ENCODE results near the gene DHPS. TPM values are rescaled to one million over a fixed set of nuclear protein-coding genes. Genes with fewer than 3 reads are reported as not detected.

DHPS gene
- total and polyA plus RNA-seq, 2 of the 13 experiments (the other 11 are each of a cell fraction or from before 2014, with no cell fraction given), result 43.3 to 84.3 TPM

GRCh38 chr19:12669270-12670158 lies 12.2 kb downstream of the DHPS start (continued):
- TF ChIP-seq BCLAF1 (IDR thresholded peaks at IDR 0.05), result no peak
- no peak for TF ChIP-seq SMYD3 (CRISPR knock-in tag; IDR thresholded peaks at IDR 0.05)
- no peak for TF ChIP-seq ZNF34 (CRISPR knock-in tag; IDR thresholded peaks at IDR 0.05; ENCODE audit: borderline replicate concordance)
- TF ChIP-seq HCFC1 (IDR thresholded peaks at IDR 0.05; ENCODE audit: low read depth, low read length), result peak; percentile 66
- 0 out of 2 replicates have a peak, but pooled peaks have one; percentile 15 for TF ChIP-seq ZNF737 (CRISPR knock-in tag; IDR thresholded peaks at IDR 0.05; ENCODE audit: borderline replicate concordance)
- no peak for TF ChIP-seq ADNP (CRISPR knock-in tag; IDR thresholded peaks at IDR 0.05)
- TF ChIP-seq SRSF9 (IDR thresholded peaks at IDR 0.05; ENCODE audit: borderline replicate concordance, insufficient read depth, low read depth, low read length, poor library complexity, severe bottlenecking), result no peak
- TF ChIP-seq SAP130 (CRISPR knock-in tag; IDR thresholded peaks at IDR 0.05; ENCODE audit: low read depth), result peak; percentile 91
- peak; percentile 94 for TF ChIP-seq THAP11 (CRISPR knock-in tag; IDR thresholded peaks at IDR 0.05)
- TF ChIP-seq E2F2 (CRISPR knock-in tag; IDR thresholded peaks at IDR 0.05; ENCODE audit: borderline replicate concordance), result no peak
- TF ChIP-seq ZNF317 (CRISPR knock-in tag; IDR thresholded peaks at IDR 0.05), result no peak
- TF ChIP-seq ZNF552 (CRISPR knock-in tag; IDR thresholded peaks at IDR 0.05; ENCODE audit: borderline replicate concordance), result no peak
- TF ChIP-seq ZNF18 (CRISPR knock-in tag; IDR thresholded peaks at IDR 0.05; ENCODE audit: insufficient replicate concordance), result no peak
- TF ChIP-seq ZNF660 (CRISPR knock-in tag; IDR thresholded peaks at IDR 0.05; ENCODE audit: borderline replicate concordance, low read depth), result no peak
- TF ChIP-seq IRF9 (CRISPR knock-in tag; IDR thresholded peaks at IDR 0.05; ENCODE audit: borderline replicate concordance), result peak; percentile 38; the same call in 1 of the 2 replicates
- TF ChIP-seq FOSL1 (CRISPR knock-in tag; IDR thresholded peaks at IDR 0.05; ENCODE audit: borderline replicate concordance), result no peak
- TF ChIP-seq ZSCAN22 (CRISPR knock-in tag; IDR thresholded peaks at IDR 0.05), result no peak
- TF ChIP-seq ZNF674 (CRISPR knock-in tag; IDR thresholded peaks at IDR 0.05; ENCODE audit: low read depth), result no peak
- TF ChIP-seq DPF2 (CRISPR knock-in tag; IDR thresholded peaks at IDR 0.05; ENCODE audit: borderline replicate concordance, low read depth), result no peak
- TF ChIP-seq SALL1 (CRISPR knock-in tag; IDR thresholded peaks at IDR 0.05), result peak; percentile 58
- TF ChIP-seq ZMYM4 (CRISPR knock-in tag; IDR thresholded peaks at IDR 0.05), result no peak; the same call in none of the 2 replicates
